Left ventricle myocardium inferior (tissue), 1 donor: Measurements from ENCODE around the gene TSPY3. TPM values are rescaled to one million over a fixed set of nuclear protein-coding genes. Genes with fewer than 3 reads are reported as not detected.
"Not testable (repeated sequence)": the region's sequence is repeated elsewhere in the genome, so short reads cannot be mapped to it uniquely, and the experiment has no call there.

Source experiments
- DNase-seq: peaks from one replicate; pipeline ENCODE4 v3.0.0-alpha.2; 2020
- H3K27ac ChIP-seq: fragments of 200-600 bp; replicated peaks from 2 replicates; pipeline ENCODE4 v1.8.0; 2021
- H3K27me3 ChIP-seq: fragments of 200-600 bp; 2 replicates; pipeline ENCODE4 v1.8.0; 2021; ENCODE audit warnings: low read depth
- H3K36me3 ChIP-seq: fragments of 200-600 bp; 2 replicates; pipeline ENCODE4 v1.8.0; 2021
- H3K4me1 ChIP-seq: fragments of 200-600 bp; 2 replicates; pipeline ENCODE4 v1.8.0; 2021
- H3K4me3 ChIP-seq: fragments of 200-600 bp; 2 replicates; pipeline ENCODE4 v1.8.0; 2021; ENCODE audit warnings: mild to moderate bottlenecking, moderate library complexity
- H3K9me3 ChIP-seq: fragments of 200-600 bp; replicated peaks from 2 replicates; pipeline ENCODE4 v1.8.0; 2021
- intact Hi-C: fragments of 100-400 bp; cut with micrococcal nuclease; formaldehyde crosslinking; loops from one replicate; pipeline ENCODE4 v1.11.0; 2022
- long read RNA-seq: library from polyadenylated mRNA; unstranded; transcript quantifications from one replicate; pipeline ENCODE4 v2.0.0, GENCODE V29; 2021
- total RNA-seq: library from RNA; stranded (reverse); fragmentation: NEBNext Ultra II Directional; extraction: Animal tissue kit (Norgen Biotek cat#: 25700); gene quantifications from one replicate; pipeline ENCODE4 v1.2.1, GENCODE V29; 2021
- donor health status: DM: no; HTN: yes; CAD: no; lungs with severe emphysema.

The TSPY3 gene
- total RNA-seq, result not detected
- long read RNA-seq, result 0 reads

DNA sequence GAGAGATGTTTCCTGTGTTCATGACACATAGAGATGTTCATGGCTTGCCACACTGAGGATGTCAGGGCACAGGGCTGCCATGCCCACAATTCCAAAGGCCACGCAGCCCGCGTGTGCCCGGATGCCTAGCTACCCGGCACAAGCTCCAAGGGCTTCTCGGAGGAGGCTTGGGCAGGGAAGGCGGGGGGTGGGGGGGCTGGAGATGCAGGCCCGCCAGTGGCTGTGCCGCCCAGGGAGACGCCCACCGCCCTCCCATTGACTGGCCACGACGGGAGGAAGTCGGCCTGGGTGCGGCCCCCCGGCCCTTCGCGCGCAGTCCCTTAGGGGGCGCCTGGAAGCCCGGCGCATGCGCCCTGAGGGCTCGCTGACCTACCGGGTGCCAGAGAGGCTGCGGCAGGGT, at the start of gene TSPY3:
Gene TSPY3, plus strand, starts transcription at position 301 of the 400 bp plus-strand sequence. Its CDS starts 46 bp downstream, at position 347.
- H3K27ac ChIP-seq, DNase-seq, H3K4me1 ChIP-seq, intact Hi-C loops, H3K4me3 ChIP-seq, H3K9me3 ChIP-seq, H3K36me3 ChIP-seq, H3K27me3 ChIP-seq: not testable (repeated sequence)

DNA sequence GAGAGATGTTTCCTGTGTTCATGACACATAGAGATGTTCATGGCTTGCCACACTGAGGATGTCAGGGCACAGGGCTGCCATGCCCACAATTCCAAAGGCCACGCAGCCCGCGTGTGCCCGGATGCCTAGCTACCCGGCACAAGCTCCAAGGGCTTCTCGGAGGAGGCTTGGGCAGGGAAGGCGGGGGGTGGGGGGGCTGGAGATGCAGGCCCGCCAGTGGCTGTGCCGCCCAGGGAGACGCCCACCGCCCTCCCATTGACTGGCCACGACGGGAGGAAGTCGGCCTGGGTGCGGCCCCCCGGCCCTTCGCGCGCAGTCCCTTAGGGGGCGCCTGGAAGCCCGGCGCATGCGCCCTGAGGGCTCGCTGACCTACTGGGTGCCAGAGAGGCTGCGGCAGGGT, 40.7 kb upstream of the TSPY3 start, which contains the start of gene TSPY8:
Gene TSPY8, plus strand, starts transcription at position 301 of the 400 bp plus-strand sequence. Its CDS starts 46 bp downstream, at position 347.
- H3K4me1 ChIP-seq, H3K27me3 ChIP-seq, DNase-seq, H3K27ac ChIP-seq, H3K36me3 ChIP-seq, H3K9me3 ChIP-seq, H3K4me3 ChIP-seq, intact Hi-C loops: not testable (repeated sequence)

DNA sequence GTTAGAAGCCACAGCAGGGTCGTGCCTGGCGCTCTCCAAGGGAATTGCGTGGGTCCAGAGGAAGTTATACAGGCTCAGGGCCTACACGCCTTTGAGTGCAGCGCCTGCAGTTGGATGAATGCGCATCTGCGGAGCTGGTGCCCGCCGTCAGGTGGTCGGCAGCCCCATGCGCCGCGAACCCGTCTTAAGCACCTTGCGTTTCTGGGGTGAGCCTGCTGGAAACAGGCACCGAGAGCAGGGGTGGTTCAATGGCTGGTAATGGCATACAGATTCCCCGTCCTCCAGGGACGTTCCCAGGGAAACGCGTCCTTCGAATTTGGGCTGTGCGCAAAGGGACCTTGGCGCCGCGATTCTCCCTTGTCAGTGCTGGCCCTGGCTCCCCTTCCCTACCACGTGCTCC, 1.7 kb upstream of the TSPY3 start:
- H3K4me3 ChIP-seq, H3K9me3 ChIP-seq, DNase-seq, H3K27ac ChIP-seq, H3K36me3 ChIP-seq, H3K4me1 ChIP-seq, intact Hi-C loops, H3K27me3 ChIP-seq: not testable (repeated sequence)

Other genes starting within 250 kb of the TSPY3 start
- not detected for gene TSPY4, start 61.0 kb upstream of the TSPY3 start, total RNA-seq
- gene TSPY8, start 40.6 kb upstream of the TSPY3 start, total RNA-seq, result not detected
- gene TSPY1, start 68.5 kb downstream of the TSPY3 start, total RNA-seq, result not detected
- not detected for gene TSPY9, start 88.8 kb downstream of the TSPY3 start, total RNA-seq
- not detected for gene TSPY10, start 129.5 kb downstream of the TSPY3 start, total RNA-seq